Fibroblast of gingiva (primary cell): ENCODE measurements around the gene SPEF2.
"Not testable (repeated sequence)": the region's sequence is repeated elsewhere in the genome, so short reads cannot be mapped to it uniquely, and the experiment has no call there.

Source experiments
- DNase-seq: peaks from one replicate; pipeline ENCODE4 v3.0.0-alpha.2; 2011; ENCODE audit warnings: low read depth

Gene SPEF2

DNA sequence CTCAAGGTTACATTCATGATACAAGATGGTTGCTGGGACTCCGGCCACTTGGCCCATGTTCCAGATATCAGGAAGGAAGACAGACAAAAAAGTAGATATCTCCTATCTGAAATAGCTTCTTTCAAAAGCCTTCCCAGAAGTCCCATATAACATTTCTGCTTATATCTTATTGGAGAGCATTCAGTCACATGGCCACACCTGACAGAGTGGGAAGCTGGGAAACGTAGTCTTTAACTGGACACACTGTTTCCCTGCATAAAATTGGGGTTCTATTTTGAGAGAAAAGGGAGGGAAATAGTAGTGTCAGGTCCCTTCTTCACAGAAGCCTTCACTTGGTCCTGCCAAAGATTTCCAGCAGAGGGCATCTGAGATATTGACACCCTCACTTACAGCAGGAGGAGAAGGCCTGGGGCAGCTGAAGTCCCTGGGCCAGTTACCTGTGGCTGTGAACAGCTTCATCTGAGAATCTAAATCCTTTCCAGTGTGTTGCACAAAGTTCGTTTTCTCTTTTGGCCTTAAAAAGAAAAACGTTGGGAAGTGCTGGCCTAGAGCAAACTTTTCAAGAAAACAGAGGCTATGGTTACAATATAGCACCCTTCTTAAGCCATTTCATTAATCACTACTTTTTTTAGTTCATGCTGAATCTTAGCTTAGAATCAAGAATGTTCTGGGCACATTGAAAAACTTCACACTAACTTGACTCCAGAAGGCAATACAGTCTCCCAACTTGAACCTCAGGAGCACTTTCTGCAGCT, 33.5 kb downstream of the SPEF2 start:
- peak; percentile 52 for DNase-seq

DNA sequence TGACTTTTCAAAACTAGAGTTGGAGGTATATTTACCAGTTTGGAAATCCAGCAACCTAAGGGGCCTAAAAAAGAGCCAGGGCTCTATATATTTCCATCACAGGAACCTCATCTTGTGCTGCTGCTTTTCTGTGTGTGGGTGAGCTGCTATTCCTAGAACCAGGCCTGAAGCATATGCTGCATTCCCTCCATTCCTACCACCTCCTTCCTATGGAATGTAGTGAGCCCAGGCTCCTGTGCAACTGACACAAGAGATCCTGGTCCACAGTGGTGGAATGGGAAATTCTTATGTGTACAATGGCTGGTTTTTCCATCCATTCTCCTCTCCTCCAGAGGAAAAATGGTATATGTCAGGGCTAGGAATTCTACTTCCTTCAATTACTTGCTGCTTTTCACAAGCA, 39.1 kb downstream of the SPEF2 start:
- DNase-seq: no peak

DNA sequence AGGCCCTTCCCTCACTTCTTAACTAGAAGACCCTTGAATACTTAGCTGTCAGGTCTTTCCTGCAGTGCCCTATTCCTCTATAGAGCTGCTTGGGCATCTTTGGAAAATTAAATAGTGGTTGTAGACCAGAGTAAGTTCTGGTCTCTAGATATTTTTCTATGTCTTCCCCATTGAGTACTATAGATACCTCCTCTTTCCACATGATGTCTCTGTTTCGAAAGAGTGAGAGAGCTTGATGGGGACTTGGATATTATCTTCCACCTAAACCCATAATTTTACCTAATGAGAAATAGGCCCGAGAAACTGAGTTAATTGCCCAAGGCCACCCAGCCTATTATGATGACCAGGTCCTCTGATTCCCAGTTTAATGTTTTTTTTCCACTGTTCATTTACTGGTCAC, 40.2 kb downstream of the SPEF2 start:
- no peak for DNase-seq

DNA sequence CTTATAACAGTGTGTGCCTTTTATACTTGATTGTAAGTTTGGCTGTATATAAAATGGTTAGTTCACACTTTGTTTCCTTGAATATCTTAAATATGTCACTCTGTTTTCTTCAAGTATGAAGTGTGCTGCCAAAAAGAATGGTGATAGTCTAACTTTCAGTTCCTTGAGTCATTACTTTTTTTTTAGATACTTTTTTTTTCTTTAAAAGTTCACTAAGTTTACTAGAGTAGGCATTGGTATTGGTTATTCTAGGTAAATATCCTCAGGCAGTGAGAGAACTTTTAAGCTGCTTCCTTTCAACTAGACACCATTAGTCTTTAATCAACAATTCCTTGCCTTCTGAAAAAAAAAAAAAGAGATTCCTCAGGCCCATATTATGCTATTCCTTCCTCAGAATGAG, 41.9 kb downstream of the SPEF2 start:
- DNase-seq: no peak

DNA sequence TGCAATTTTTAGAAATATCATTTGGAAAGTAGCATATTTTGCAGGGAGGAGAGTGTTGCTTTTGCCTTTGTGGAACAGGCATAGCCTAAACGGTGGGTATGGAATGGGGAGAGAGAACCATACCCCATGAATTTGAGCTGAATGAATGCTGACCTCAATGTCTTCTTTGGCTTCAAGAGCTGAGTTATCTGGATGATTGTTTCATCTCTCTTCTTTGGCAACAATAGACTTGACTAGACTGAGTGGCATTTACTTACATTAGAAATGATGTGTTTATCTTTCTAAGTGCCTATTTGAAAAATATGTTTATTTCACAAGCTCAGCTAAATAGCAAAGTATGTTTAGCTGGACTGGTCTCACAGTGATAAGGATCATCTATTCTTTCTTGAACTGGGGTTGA, 42.8 kb downstream of the SPEF2 start:
- DNase-seq: no peak

DNA sequence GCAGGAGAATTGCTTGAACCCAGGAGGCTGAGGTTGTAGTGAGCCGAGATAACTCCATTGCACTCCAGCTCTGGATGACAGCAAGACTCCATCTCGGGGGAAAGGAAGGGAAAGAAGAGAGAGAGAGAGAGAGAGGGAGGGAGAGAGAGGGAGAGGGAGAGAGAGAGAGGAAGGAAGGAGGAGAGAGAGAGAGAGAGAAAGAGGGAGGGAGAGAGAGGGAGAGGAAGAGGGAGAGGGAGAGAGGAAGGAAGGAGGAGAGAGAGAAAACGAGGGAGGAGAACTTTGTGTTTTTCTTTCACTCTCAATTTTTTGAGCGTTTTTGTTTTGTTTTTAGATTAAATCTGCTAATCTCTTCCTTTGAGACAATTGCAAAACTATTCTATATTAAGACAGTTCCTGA, 46.9 kb downstream of the SPEF2 start:
- DNase-seq: no peak

DNA sequence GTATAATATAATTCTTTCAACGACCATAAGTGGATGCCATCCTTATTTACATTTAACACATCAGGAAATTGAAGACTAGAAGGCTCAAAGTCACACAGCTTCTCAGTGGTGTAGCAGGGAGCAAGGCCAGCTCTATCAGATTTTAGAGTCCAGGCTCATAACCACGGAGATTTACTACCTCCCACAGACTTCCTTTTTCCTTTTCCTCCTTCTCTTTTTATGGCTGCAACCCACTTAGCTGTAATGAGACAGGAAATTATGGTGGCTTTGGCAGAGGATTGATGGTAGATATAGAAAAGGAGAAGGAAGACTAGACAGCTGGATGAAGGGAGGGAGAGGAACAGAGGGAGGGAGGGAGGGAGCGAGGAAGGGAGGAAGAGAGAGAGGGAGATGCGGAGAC, 47.4 kb downstream of the SPEF2 start:
- no peak for DNase-seq

DNA sequence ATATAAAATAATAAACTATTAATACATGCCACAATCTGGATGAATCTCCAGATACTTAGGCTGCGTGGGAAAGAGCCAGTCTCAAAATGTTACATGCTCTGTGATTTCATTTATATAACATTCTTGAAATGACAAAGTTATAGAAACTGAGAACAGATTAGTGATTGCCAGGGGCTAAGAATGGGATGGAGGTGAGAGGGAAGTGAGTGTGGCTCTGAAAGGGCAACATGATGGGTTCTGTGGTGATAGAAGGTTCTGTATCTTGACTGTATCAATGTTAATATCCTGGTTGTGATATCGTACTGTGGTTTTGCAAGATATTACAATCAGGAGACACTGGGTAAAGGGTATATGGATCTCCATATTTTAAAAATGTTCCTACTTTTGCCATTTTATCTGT, 50.7 kb downstream of the SPEF2 start:
- no peak for DNase-seq

DNA sequence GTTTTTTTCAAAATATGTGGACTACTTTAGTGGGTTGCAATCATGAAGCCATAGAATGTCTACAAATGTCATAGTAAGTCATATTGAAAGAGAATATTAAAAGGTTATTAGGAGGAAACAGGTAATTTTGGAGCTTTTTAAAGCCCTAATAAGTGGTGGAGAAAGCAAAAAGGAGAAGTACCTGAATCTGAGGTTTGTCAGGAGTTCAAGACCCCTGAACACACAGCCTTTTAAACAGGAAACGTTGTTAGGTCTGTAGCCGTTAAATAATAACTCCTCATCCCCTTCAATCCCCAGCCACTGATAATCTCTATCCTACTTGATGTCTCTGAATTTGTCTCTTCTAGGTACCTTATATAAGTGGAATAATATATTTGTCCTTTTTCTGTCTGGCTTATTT, 51.1 kb downstream of the SPEF2 start:
- DNase-seq: no peak

DNA sequence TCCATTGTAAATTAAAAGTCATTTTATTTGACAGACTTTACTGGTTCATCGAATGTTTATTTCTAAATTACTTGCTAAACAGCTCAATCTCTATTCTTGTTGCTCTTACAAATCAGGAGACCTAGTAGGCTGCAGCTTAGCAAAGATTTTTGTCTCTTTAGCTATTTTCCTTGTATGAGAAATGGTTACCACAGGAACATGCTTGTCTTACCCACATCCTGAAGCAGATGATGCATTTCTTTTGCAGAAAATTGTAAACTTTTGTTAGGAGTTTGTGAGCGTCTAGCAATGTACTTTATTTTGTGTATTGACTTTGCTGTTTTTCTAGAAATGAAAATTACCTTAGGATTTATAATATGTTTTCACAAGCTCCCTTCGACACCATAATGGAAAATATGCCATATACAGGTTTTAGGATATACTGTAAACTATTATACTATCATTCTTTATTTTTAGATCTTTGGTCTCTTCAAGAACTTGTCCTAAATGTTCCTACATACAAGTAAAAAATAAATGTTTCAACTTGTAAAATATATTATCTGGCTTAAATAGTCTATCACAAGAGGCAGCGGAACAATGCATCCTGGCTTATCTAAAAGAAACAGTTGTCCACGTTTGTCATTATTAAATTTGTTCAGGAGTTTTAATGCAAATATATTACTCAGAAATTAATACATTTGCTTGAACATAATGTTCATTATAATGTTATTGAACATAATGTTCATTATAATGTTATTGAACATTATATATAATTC, 54.1 kb downstream of the SPEF2 start:
- DNase-seq: no peak

DNA sequence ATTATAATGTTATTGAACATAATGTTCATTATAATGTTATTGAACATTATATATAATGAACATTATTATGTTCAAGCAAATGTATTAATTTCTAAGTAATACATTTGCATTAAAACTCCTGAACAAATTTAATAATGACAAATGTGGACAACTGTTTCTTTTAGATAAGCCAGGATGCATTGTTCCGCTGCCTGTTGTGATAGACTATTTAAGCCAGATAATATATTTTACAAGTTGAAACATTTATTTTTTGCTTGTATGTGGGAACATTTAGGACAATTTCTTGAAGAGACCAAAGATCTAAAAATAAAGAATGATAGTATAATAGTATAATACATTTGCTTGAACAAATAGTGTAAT, 54.6 kb downstream of the SPEF2 start:
- not testable (repeated sequence) for DNase-seq

DNA sequence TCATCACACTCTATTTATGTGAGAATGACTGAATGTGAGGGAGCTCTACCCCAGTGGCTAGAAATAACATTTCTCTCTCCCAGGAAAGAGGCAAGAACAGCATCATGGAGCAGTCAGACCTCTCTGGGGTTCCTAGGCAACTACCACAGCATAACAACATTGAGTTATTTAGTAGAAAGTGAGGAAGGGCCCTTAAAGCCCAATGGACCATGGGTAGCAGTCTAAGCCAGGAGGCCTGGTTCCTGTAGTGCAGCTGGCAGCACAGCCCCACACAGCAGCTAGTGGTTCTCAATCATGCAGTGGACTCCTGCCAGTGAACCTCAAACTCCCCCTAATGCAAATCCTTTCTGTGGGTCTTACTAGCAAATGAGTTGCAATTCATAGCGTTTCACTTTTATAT, 55.3 kb downstream of the SPEF2 start:
- DNase-seq: no peak

DNA sequence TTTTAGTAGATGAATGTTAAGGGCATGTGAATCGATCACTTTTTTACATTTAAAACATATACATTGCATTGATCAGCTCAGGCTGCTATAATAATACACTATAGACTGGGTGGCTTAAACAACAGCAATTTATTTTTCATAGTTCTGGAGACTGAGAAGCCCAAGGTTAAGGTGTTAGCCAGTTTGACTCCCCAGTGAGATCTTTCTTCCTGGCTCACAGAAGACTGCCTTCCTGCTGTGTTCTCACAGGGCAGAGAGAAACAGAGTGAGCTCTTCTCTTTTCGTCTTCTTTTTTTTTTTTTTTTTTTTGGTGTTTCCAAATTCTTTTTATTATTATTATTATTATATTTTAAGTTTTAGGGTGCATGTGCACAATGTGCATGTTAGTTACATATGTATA, 56.4 kb downstream of the SPEF2 start:
- no peak for DNase-seq

DNA sequence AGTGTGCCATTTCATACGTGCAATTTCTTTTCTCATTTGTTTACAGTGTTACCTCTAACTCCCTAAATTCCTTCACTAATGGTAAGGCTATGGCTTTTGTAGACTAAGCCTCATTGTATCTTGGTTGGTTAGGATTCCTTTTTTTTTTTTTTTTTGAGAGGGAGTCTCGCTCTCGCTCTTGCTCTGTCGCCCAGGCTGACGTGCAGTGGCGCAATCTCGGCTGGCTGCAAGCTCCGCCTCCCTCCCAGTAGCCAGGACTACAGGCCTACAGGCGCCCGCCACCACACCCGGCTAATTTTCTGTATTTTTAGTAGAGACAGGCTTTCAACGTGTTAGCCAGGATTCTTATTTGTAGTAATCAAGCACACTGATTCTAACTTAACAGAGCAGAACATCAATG, 57.7 kb downstream of the SPEF2 start:
- DNase-seq: no peak

DNA sequence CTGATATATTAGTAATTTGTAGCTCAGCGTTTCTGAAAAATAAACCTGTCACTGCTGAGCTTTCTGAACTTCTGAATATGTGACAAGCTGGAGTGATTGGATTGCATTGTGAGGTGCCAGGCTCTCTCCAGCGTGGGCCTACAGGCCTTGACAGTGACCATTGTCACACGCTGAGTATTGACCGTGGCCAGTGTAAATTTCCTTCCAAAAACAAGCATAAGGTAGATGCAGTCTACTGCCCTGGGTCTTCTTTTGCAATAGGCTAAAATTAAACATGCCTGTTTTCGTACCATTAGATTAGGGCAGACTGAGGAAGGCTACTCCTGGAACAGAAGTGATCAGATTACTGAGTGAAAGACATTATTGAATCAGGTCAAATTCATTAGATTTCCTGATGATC, 60.2 kb downstream of the SPEF2 start:
- no peak for DNase-seq

DNA sequence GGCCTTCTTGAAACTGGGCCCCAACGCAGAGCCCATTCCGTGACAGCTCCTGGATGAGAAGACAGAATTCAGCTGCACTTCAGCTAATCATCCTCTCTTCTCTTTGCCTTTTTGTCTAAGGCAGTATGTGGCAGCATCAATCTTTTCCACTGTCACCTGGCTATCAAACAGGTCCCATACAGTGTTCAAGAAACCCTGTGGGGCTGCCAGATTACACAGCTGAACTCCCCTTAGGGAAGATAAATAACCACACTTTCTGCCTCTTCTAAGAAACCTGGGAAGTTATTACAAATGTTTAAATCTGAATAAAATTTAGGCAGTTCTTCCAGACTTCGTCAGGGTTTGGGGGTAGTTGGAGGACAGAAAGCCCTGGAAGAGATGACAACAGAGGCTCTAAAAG, 61.0 kb downstream of the SPEF2 start:
- DNase-seq: no peak

DNA sequence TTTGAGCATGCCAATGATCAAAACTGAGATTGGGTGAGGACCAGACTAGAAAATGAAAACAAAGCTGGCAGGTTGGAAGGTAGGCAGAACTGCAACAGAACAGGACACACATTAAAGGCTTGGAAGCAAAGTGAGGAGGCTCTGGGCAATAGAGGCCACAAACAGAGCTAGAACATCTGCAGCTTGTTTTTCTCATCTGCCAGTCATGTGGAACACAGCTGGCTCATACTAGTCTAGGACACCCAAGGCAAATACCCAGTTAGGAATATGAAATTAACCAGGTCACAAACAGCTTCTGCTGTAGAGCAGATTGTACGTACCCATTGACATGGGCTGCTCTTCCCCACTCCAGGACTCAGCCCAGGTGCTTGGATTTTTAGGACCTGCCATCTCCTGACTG, 61.7 kb downstream of the SPEF2 start:
- peak; percentile 15 for DNase-seq

DNA sequence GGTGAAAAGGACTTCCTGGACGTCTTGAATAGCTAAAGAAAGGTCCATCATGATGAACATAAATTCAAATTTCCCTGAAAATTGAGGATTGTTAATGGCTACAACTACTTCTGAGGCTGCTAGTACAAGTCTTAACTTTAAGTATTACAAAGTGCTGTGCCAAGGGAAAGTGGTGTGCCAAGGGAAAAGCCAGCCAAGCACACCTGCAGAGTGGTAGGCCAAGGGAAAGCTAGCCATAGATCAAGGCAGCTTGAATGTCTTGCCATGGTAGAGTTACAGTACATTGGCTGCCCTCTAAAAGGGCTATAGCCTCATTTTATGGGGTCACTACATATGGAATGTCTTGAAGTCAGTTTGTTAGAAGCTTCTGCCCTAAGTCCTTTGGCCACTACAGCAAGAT, 64.2 kb downstream of the SPEF2 start:
- DNase-seq: no peak

DNA sequence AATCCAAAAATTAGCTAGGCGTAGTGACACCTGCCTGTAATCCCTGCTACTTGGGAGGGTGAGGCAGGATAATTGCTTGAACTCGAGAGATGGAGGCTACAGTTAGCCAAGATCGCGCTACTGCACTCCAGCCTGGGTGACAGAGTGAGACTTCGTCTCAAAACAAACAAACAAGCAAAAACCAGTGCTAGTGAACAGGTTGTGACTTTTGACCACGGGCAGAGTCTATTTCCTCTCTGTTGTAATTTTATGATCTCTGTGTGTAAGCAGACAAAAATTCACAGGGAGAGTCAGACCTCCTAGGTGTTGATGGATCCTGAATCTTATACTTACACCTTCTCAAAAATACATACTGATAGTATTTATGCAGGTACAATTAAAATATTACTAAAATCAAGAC, 65.8 kb downstream of the SPEF2 start:
- no peak for DNase-seq

DNA sequence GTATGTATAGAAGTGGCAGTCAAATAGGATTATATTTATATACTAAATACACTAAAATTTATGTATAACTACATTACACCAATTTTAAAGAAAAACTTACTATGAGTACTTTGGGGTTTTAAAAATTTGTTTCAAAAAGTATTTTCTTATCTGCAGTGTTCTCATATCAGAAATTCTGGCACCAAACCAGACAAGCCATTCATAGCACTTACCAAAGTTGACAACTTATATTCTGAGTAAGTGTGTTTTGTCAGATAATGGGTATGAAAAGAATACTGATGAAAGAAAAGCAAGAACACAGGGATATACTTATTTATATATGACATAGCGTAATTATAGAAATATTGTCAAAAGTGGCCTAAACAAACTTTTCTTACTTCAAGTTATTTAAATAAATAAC, 67.5 kb downstream of the SPEF2 start:
- DNase-seq: no peak

DNA sequence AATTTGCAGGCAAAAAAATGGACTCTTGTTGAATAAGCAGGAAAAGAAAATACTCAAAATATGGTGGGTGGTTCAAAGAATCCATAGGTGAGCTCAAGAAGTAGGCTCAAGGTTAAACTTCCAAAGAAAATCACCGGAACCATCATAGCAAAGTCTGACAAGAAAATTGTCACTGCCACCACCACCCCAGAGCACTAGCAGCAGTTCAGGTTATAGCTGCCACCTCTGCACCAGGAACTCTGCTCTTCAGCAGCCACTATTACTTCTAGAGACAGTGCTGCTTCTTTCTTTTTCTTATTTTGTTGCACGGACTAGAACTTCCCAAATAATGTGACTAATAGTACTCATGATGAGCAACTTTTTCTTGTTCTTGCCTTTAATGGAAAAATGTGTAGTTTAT, 70.3 kb downstream of the SPEF2 start:
- no peak for DNase-seq

DNA sequence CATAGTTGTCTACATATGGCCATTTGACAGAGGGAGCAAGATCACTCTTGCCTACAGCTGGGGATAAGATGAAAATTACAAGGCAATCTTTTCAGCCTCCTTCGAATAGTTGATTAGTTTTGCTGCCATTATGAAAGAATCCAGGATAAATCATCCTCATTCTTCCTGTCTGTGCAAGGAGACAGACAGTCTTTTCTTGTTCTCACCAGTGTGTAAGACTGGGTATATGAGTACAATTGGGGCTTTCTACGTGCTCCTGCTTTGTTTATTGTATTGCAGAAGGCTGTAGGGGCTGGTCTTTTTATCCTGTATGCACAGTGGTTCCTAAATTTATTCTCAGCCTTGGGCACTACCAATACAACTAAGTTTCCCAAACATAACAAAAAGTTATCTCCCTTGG, 76.8 kb downstream of the SPEF2 start:
- DNase-seq: no peak

DNA sequence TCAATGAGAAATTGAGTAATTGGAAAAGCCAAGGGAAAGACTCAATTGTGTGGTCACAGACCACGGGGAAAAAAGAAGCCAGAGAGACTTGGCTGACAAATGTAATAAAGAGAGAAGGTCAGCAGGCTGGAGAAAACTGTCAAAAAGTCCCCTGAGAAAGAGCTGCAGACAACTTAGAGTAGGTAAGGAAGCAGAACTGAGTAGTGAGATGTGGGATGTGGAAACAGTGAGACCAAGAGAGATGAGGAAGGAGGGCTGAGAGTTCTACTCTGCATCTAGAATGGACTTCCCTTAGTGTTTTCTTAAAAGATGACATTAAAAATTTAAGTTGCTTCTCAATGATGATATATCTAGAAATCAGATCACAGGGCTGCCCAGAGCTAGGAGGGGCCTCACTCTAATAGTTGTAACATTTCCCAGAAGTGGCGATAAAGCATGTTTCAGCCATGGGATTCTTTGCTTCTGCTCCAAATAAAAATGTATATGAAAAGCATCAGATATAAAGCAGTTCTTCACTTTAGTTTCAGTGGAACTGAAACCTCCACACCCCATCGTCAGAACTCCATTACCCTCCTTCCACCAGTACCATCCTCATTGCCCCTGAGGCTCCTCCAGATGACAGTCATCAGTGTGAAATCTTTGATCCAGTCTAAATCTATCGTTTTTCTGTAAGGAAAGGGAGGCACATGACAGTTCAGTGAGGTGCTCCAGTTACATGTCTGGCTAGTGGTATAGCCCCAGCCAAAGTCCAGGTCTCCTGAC, 80.6 kb downstream of the SPEF2 start:
- DNase-seq: no peak
